NCI-H748 (cell line): ENCODE measurements around the gene CDK18.

Source experiments
- DNase-seq: peaks from one replicate; lab custom pipeline; 2025; ENCODE audit not compliant: unreplicated experiment; lab: John Stamatoyannopoulos, UW

CDK18 gene

GRCh38 chr1:205568135-205568468, 63.6 kb downstream of the CDK18 start:
- DNase-seq: no peak

GRCh38 chr1:205568469-205569361, 64.2 kb downstream of the CDK18 start:
- DNase-seq: peak; percentile 29

- DNase-seq: peak; percentile 9
These were observed 65.1 kb downstream of the CDK18 start for GRCh38 chr1:205569411-205570172.

- no peak for DNase-seq
These were observed 65.7 kb downstream of the CDK18 start for GRCh38 chr1:205570173-205570501.

GRCh38 chr1:205570796-205571537, 66.5 kb downstream of the CDK18 start:
- no peak for DNase-seq

- no peak for DNase-seq
These were observed 67.3 kb downstream of the CDK18 start for GRCh38 chr1:205571747-205572146.

- no peak for DNase-seq
These were observed 68.0 kb downstream of the CDK18 start for GRCh38 chr1:205572421-205572820.

GRCh38 chr1:205575294-205575885, 70.9 kb downstream of the CDK18 start:
- DNase-seq: no peak

- no peak for DNase-seq
These were observed 71.5 kb downstream of the CDK18 start for GRCh38 chr1:205576011-205576410.

GRCh38 chr1:205576805-205577761, 72.6 kb downstream of the CDK18 start:
- no peak for DNase-seq

- no peak for DNase-seq
These were observed 73.6 kb downstream of the CDK18 start for GRCh38 chr1:205577874-205578658.

GRCh38 chr1:205578780-205579571, 74.5 kb downstream of the CDK18 start:
- DNase-seq: peak; percentile 37

GRCh38 chr1:205579711-205580110, 75.2 kb downstream of the CDK18 start:
- no peak for DNase-seq

- no peak for DNase-seq
These were observed 75.9 kb downstream of the CDK18 start for GRCh38 chr1:205580140-205580922.

- no peak for DNase-seq
These were observed 76.4 kb downstream of the CDK18 start for GRCh38 chr1:205580923-205581180.

GRCh38 chr1:205581321-205581980, 77.0 kb downstream of the CDK18 start:
- no peak for DNase-seq

- DNase-seq: no peak
These were observed 77.6 kb downstream of the CDK18 start for GRCh38 chr1:205582046-205582445.
